Endothelial cell of umbilical vein (primary cell): ENCODE measurements around the gene HCN1. TPM values are rescaled to one million over a fixed set of nuclear protein-coding genes. Genes with fewer than 3 reads are reported as not detected.

ENCODE experiments used
- BruUV-seq: library from RNA; stranded (reverse); fragments of 400-500 nt; replicated peaks from 2 replicates; lab custom pipeline; 2021; lab: Mats Ljungman, UMichigan
- CTCF ChIA-PET: fragments of 300-600, 350-600 bp; sonication (Branson Sonifier 250); formaldehyde crosslinking; loops from one replicate; lab custom pipeline; 2021; ENCODE audit warnings: antibody characterized with exemption, inconsistent platforms; lab: Charles Lee
- POLR2A ChIA-PET: fragments of 300-600, 350-600 bp; sonication (Branson Sonifier 250); formaldehyde crosslinking; loops from one replicate; lab custom pipeline; 2021; ENCODE audit warnings: antibody characterized with exemption, inconsistent platforms; lab: Charles Lee
- DNase-seq: peaks from one replicate; pipeline ENCODE4 v3.0.0-alpha.2; 2011; ENCODE audit warnings: low read depth, low spot score
- FAIRE-seq: peaks from 2 replicates; lab custom pipeline; 2011; peaks lifted over from hg19 to GRCh38; lab: Jason Lieb, UNC
- H2AFZ ChIP-seq: 2 replicates; pipeline ENCODE4 v1.6.0; 2012; ENCODE audit warnings: low read depth, low read length, control low read depth, inconsistent platforms
- H3K27ac ChIP-seq: 2 replicates; pipeline ENCODE4 v1.5.1; 2011; ENCODE audit warnings: low read depth, mild to moderate bottlenecking, control low read depth, low read length, moderate library complexity; ENCODE audit not compliant: insufficient read depth
- H3K27me3 ChIP-seq, 2 experiments: 2 replicates each; pipeline versions ENCODE4 v1.6.0 to v1.6.1; 2011; ENCODE audit warnings: low read length in 2 of 2, mixed read lengths in 1 of 2; ENCODE audit not compliant: control insufficient read depth in 2 of 2, insufficient read depth in 2 of 2
- H3K36me3 ChIP-seq, 2 experiments: 2 replicates in 1 of 2; 3 replicates in 1 of 2; pipeline ENCODE4 v1.5.1; 2011; ENCODE audit warnings: low read length in 2 of 2, mild to moderate bottlenecking in 1 of 2, moderate library complexity in 1 of 2; ENCODE audit not compliant: control insufficient read depth in 2 of 2, insufficient read depth in 2 of 2; ENCODE audit errors: extremely low read depth in 1 of 2
- H3K4me1 ChIP-seq: 3 replicates; pipeline ENCODE4 v1.5.1; 2011; ENCODE audit warnings: mild to moderate bottlenecking, low read length; ENCODE audit not compliant: control insufficient read depth, insufficient read depth; ENCODE audit errors: extremely low read depth
- H3K4me2 ChIP-seq: 2 replicates; pipeline ENCODE4 v1.6.1; 2011; ENCODE audit warnings: low read length, control low read depth, mixed read lengths; ENCODE audit not compliant: insufficient read depth
- H3K4me3 ChIP-seq, 3 experiments: fragments of 200-600 bp in 1 of 3; sonication (generic), shearing (Covaris generic) in 1 of 3; replicated peaks in 1 of 3; 2 replicates each; pipeline ENCODE4 v1.5.1; 2011 to 2016; ENCODE audit warnings: control low read depth in 3 of 3, low read length in 3 of 3, mild to moderate bottlenecking in 2 of 3, inconsistent platforms in 1 of 3, low read depth in 1 of 3, moderate library complexity in 1 of 3; ENCODE audit not compliant: insufficient read depth in 1 of 3
- H3K79me2 ChIP-seq: 2 replicates; pipeline ENCODE4 v1.6.0; 2012; ENCODE audit warnings: low read length, inconsistent platforms; ENCODE audit not compliant: control insufficient read depth, insufficient read depth
- H3K9ac ChIP-seq: replicated peaks from 2 replicates; pipeline ENCODE3; 2011; ENCODE audit warnings: low read length, control low read depth; ENCODE audit not compliant: insufficient read depth; ENCODE audit errors: extremely low read depth
- H3K9me1 ChIP-seq: replicated peaks from 3 replicates; pipeline ENCODE4 v1.6.0; 2011; ENCODE audit warnings: mild to moderate bottlenecking, low read length; ENCODE audit not compliant: control insufficient read depth, insufficient read depth; ENCODE audit errors: extremely low read depth
- H3K9me3 ChIP-seq: replicated peaks from 2 replicates; pipeline ENCODE4 v1.5.1; 2012; ENCODE audit warnings: low read length, inconsistent platforms; ENCODE audit not compliant: control insufficient read depth, insufficient read depth
- H4K20me1 ChIP-seq: replicated peaks from 2 replicates; pipeline ENCODE3; 2011; ENCODE audit warnings: mild to moderate bottlenecking, low read length; ENCODE audit not compliant: control insufficient read depth, insufficient read depth; ENCODE audit errors: extremely low read depth
- EZH2 ChIP-seq: IDR thresholded peaks from 2 replicates; pipeline ENCODE4 v1.6.1; 2012; ENCODE audit warnings: borderline replicate concordance, low read depth, mild to moderate bottlenecking, moderate library complexity, low read length, inconsistent platforms; ENCODE audit not compliant: severe bottlenecking
- FOS ChIP-seq: IDR thresholded peaks from 2 replicates; pipeline ENCODE4 v1.6.1; 2011; ENCODE audit warnings: mild to moderate bottlenecking, low read length, moderate library complexity, borderline replicate concordance; ENCODE audit not compliant: insufficient read depth
- GATA2 ChIP-seq: IDR thresholded peaks from 2 replicates; pipeline ENCODE4 v1.7.0; 2011; ENCODE audit warnings: low read depth, mild to moderate bottlenecking, moderate library complexity, mixed read lengths, low read length; ENCODE audit not compliant: insufficient read length, insufficient read depth
- JUN ChIP-seq: IDR thresholded peaks from 2 replicates; pipeline ENCODE4 v1.6.1; 2011; ENCODE audit warnings: borderline replicate concordance, low read depth; ENCODE audit not compliant: insufficient read length, insufficient read depth
- MYC ChIP-seq: IDR thresholded peaks from one replicate; pipeline ENCODE4 v1.6.1; 2011; ENCODE audit warnings: mild to moderate bottlenecking, low read depth, low read length
- POLR2A ChIP-seq: IDR thresholded peaks from 2 replicates; pipeline ENCODE4 v1.6.1; 2012; ENCODE audit warnings: low read depth, mild to moderate bottlenecking, control low read depth, low read length
- POLR2AphosphoS5 ChIP-seq: IDR thresholded peaks from 2 replicates; pipeline ENCODE4 v1.6.1; 2012; ENCODE audit warnings: low read depth, mild to moderate bottlenecking, control low read depth, low read length, moderate library complexity; ENCODE audit not compliant: insufficient read depth
- dilution Hi-C: fragments of 300-500 bp; cut with MboI; formaldehyde crosslinking; loops from one replicate; pipeline ENCODE4 v1.15.0; 2019; ENCODE audit warnings: low sequenced_read_pairs; ENCODE audit not compliant: extremely low pct_ligation_motif_present
- intact Hi-C: fragments of 100-400 bp; cut with micrococcal nuclease; formaldehyde crosslinking; loops from one replicate; pipeline ENCODE4 v1.10.0; 2022
- polyA plus RNA-seq, 4 experiments: library from polyadenylated mRNA; depleted of rRNA in 3 of 4; stranded (reverse) in 3 of 4; unstranded in 1 of 4; fragments of >200 nt; gene quantifications; 2 replicates each; pipeline versions ENCODE4 v1.2.1 to v1.2.3, GENCODE V29; 2011 to 2012; ENCODE audit warnings: missing spikeins in 1 of 4
- total RNA-seq: library from RNA; stranded (reverse); gene quantifications from 2 replicates; pipeline ENCODE4 v1.2.3, GENCODE V29; 2021
- TF ChIP-seq, protein P1 (sequence below), 2 donors: IDR thresholded peaks; 1 replicate in 1 of 2; 2 replicates in 1 of 2; pipeline ENCODE4 v1.5.1; 2011; ENCODE audit warnings: low read length in 2 of 2, mild to moderate bottlenecking in 2 of 2, moderate library complexity in 2 of 2, control low read depth in 1 of 2, inconsistent platforms in 1 of 2, low read depth in 1 of 2; ENCODE audit not compliant: insufficient read depth in 1 of 2; ENCODE audit errors: extremely low read depth in 1 of 2
- TF ChIP-seq, protein P2 (sequence below): IDR thresholded peaks from 2 replicates; pipeline ENCODE4 v1.6.1; 2011; ENCODE audit not compliant: insufficient read depth, insufficient read length

The HCN1 gene
- total and polyA plus RNA-seq, 2 donors (not counting 3 experiments of a cell fraction or from before 2014, with no cell fraction given): not detected

DNA sequence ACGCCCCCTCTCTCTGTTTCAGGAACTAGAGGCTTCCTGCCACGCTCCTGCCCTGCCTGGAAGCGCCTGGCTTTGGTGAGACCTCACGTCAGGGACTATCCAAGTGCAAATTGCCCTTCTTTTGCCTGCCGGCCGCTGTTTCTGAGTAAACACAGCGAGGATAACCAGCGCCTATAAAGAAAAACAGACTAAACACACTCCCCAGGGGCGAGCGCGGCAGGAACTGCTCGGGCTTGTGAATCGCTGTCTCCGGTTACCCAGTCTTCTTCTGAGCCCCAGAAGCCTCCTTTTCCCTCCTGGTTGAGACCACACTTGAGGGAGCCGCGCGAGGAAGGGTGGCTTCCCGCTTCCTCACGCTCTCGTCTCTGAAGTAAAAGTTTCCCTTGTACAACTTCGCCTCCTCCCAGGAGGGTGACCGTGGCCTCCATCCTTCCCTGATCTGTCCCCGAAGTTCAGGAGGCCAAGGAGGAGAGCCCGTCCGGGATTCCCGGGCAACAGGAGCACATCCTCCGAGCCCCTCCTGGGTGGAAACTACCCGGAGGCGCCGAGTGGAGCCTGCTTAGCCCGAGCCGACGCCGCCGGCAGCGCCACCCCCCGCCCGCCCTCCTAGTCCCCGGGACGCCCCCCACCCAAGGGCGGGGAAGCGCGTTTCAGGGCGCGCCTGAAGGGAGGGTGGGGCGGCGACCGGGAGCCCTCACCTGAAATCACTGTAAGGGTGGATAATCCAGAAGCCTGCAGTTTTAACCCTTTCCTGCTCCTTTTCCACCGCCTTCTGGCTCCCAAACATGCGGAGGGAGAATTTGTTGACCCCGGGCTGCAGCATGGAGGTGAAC is 993 bp downstream of the HCN1 start:
- peaks cover 8 to 12% of the 10 kb centered on the region in 2 experiments for H3K27me3 ChIP-seq
- intact Hi-C loops: loop anchor here (5.0 kb wide), 1 partner anchor 553 kb away; no protein-coding TSS in a partner anchor
- H3K36me3 ChIP-seq: no peaks in the 10 kb centered on the region
- H4K20me1 ChIP-seq: no peaks in the 10 kb centered on the region
- DNase-seq: no peak
- CTCF ChIA-PET: interaction anchor here (0.7 to 2.3 kb wide), 6 partner anchors 8 to 745 kb away, joined by 3 to 41 read pairs (median 5); no protein-coding TSS in a partner anchor
- H3K4me1 ChIP-seq: no peaks in the 10 kb centered on the region
- H3K27ac ChIP-seq: no peak overlapping the region
- no peak for TF ChIP-seq JUN
- TF ChIP-seq EZH2: peak; percentile 38
- TF ChIP-seq FOS: no peak
- H3K9me3 ChIP-seq: no peaks in the 10 kb centered on the region
- H3K9ac ChIP-seq: no peak overlapping the region
- H3K79me2 ChIP-seq: no peaks in the 10 kb centered on the region
- H3K9me1 ChIP-seq: no peaks in the 10 kb centered on the region
- no peak overlapping the region for H3K4me3 ChIP-seq
- BruUV-seq: no TSS peak
- no peak overlapping the region for H3K4me2 ChIP-seq
- no peak for FAIRE-seq
- dilution Hi-C loops: no loop called here
- POLR2A ChIA-PET: no interaction called here
- H2AFZ ChIP-seq: no peak overlapping the region

DNA sequence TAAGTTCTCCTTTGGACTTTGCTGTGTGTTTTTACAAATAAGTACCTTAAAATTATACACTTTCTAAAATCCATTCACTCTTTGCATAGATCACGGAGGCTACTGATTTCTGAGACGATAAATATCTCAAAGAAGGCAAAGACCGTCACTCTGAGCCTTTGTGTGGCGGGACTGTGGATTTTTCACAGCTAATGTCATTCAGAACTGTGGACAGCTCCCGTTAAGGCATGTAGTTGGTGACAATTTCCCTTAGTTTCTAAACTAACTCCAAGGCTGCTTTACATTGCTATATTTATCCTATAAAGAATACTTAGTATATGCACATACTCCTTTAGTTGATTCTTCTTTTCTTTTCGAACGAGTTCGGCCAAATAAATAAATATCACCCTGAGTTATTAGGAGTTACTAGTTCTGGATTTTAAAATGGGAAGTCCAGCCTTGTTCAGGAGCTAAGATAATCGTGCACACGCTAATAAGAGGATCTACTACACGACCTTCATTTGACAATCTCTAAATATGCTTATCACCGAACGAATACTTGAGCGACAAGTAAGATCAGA is 1.8 kb downstream of the HCN1 start:
- DNase-seq: no peak
- TF ChIP-seq POLR2AphosphoS5 (no peak), POLR2A (no peak), MYC (no peak), GATA2 (no peak), FOS (no peak), JUN (no peak), EZH2 (no peak)
- TF ChIP-seq, protein P1, sequence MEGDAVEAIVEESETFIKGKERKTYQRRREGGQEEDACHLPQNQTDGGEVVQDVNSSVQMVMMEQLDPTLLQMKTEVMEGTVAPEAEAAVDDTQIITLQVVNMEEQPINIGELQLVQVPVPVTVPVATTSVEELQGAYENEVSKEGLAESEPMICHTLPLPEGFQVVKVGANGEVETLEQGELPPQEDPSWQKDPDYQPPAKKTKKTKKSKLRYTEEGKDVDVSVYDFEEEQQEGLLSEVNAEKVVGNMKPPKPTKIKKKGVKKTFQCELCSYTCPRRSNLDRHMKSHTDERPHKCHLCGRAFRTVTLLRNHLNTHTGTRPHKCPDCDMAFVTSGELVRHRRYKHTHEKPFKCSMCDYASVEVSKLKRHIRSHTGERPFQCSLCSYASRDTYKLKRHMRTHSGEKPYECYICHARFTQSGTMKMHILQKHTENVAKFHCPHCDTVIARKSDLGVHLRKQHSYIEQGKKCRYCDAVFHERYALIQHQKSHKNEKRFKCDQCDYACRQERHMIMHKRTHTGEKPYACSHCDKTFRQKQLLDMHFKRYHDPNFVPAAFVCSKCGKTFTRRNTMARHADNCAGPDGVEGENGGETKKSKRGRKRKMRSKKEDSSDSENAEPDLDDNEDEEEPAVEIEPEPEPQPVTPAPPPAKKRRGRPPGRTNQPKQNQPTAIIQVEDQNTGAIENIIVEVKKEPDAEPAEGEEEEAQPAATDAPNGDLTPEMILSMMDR (IDR thresholded peaks at IDR 0.05; ENCODE audit: extremely low read depth in 1 of 2, insufficient read depth in 1 of 2, low read depth in 1 of 2, low read length in 2 of 2): no peak
- TF ChIP-seq, protein P2, sequence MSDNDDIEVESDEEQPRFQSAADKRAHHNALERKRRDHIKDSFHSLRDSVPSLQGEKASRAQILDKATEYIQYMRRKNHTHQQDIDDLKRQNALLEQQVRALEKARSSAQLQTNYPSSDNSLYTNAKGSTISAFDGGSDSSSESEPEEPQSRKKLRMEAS: no peak
- CTCF ChIA-PET: no interaction called here

More for the DNA sequence above, 1.8 kb downstream of the HCN1 start:
- dilution Hi-C loops: no loop called here
- Histone ChIP-seq H3K4me1 (no peaks in the 10 kb centered on the region), H3K36me3 (no peaks in the 10 kb centered on the region), H3K4me2 (no peak overlapping the region), H3K9me1 (no peaks in the 10 kb centered on the region), H3K9me3 (no peaks in the 10 kb centered on the region), H3K4me3 (no peak overlapping the region), H3K27me3 (peaks cover 8 to 12% of the 10 kb centered on the region in 2 experiments), H4K20me1 (no peaks in the 10 kb centered on the region), H2AFZ (no peak overlapping the region), H3K79me2 (no peaks in the 10 kb centered on the region), H3K27ac (no peak overlapping the region), H3K9ac (no peak overlapping the region)
- POLR2A ChIA-PET: no interaction called here
- BruUV-seq: no TSS peak
- intact Hi-C loops: no loop called here
- FAIRE-seq: peak; percentile 38
